Gastroesophageal sphincter (tissue), 4 donors: ENCODE results near the gene ABCA1. TPM values are rescaled to one million over a fixed set of nuclear protein-coding genes. Genes with fewer than 3 reads are reported as not detected.
"Not testable (repeated sequence)": the region's sequence is repeated elsewhere in the genome, so short reads cannot be mapped to it uniquely, and the experiment has no call there.

ENCODE experiments used
- ATAC-seq: fragments of 150-250 bp; one replicate; pipeline ENCODE4 v1.9.1; 2016; ENCODE audit warnings: mild to moderate bottlenecking, moderate library complexity
- H3K27ac ChIP-seq, 4 donors: fragments of 200-600 bp; sonication (generic) in 3 of 4; 1 replicate in 3 of 4; 2 replicates in 1 of 4; pipeline ENCODE4 v1.5.1; 2016 to 2019
- H3K27me3 ChIP-seq: fragments of 200-600 bp; sonication (generic); one replicate; pipeline ENCODE4 v1.5.1; 2019
- H3K36me3 ChIP-seq, 2 donors: fragments of 200-600 bp; sonication (generic); one replicate each; pipeline ENCODE4 v1.5.1; 2019; ENCODE audit warnings: control low read depth in 1 of 2
- H3K4me1 ChIP-seq, 3 donors: fragments of 200-600 bp; sonication (generic); 1 replicate in 2 of 3; 2 replicates in 1 of 3; pipeline ENCODE4 v1.5.1; 2016 to 2019; ENCODE audit warnings: control low read depth in 2 of 3
- H3K4me3 ChIP-seq, 2 donors: fragments of 200-600 bp; sonication (generic); one replicate each; pipeline ENCODE4 v1.5.1; 2019; ENCODE audit warnings: mild to moderate bottlenecking in 1 of 2, moderate library complexity in 1 of 2
- H3K9me3 ChIP-seq, 3 donors: fragments of 200-600 bp; sonication (generic); one replicate each; pipeline ENCODE4 v1.5.1; 2017 to 2019; ENCODE audit warnings: control low read depth in 2 of 3
- CTCF ChIP-seq, 4 experiments: fragments of 200-600 bp in 2 of 4; fragments of 450-650 bp in 2 of 4; sonication (generic) in 1 of 4; IDR thresholded peaks; one replicate each; pipeline ENCODE4 v1.5.1; 2017 to 2019; ENCODE audit warnings: antibody characterized with exemption in 4 of 4, mild to moderate bottlenecking in 2 of 4, moderate library complexity in 2 of 4
- EP300 ChIP-seq: sonication (generic); formaldehyde crosslinking; IDR thresholded peaks from one replicate; pipeline ENCODE4 v1.6.1; 2017; ENCODE audit warnings: antibody characterized with exemption, mild to moderate bottlenecking
- POLR2A ChIP-seq, 2 donors: fragments of 450-650 bp; IDR thresholded peaks; one replicate each; pipeline ENCODE4 v1.6.1; 2017; ENCODE audit warnings: antibody characterized with exemption in 2 of 2, mild to moderate bottlenecking in 2 of 2, moderate library complexity in 1 of 2
- POLR2AphosphoS5 ChIP-seq: sonication (generic); formaldehyde crosslinking; IDR thresholded peaks from one replicate; pipeline ENCODE4 v1.6.1; 2017; ENCODE audit warnings: antibody characterized with exemption
- WGBS, 2 donors: methylation state at CpG; one replicate each; pipeline ENCODE4 v1.1.5; 2018; ENCODE audit warnings: low coverage in 1 of 2; 5-methylcytosine and 5-hydroxymethylcytosine counted together
- total RNA-seq, 4 donors: library from RNA; depleted of rRNA; stranded (reverse); fragments of >200 nt; gene quantifications; one replicate each; pipeline ENCODE4 v1.1.0, GENCODE V29; 2016

Gene ABCA1
- total RNA-seq, 4 donors from 2014 or later: 46.2 to 91.5 (median 64.9) TPM

- Histone ChIP-seq H3K27me3 (no peaks in the 10 kb centered on the region), H3K4me3 (no peak overlapping the region), H3K27ac (no peak overlapping the region), H3K4me1 (peaks cover 0 to 69% (median 6%) of the 10 kb centered on the region in 3 donors), H3K9me3 (no peaks in the 10 kb centered on the region), H3K36me3 (peaks cover 5 to 91% of the 10 kb centered on the region in 2 donors)
- no peak for ATAC-seq
- no peak for TF ChIP-seq EP300
- 83% methylated on average over 4 of the region's 5 CpGs; no CpG with 5 or more reads in 1 of the 2 donors for WGBS, 2 donors
Measured at GRCh38 chr9:104856413-104856941, 71.5 kb downstream of the ABCA1 start.

- Histone ChIP-seq H3K4me3 (no peak overlapping the region), H3K9me3 (no peaks in the 10 kb centered on the region), H3K36me3 (peaks cover 5 to 85% of the 10 kb centered on the region in 2 donors), H3K4me1 (peaks cover 0 to 76% (median 6%) of the 10 kb centered on the region in 3 donors), H3K27ac (no peak overlapping the region), H3K27me3 (no peaks in the 10 kb centered on the region)
- TF ChIP-seq CTCF (IDR thresholded peaks at IDR 0.05) (no peak), EP300 (no peak), POLR2AphosphoS5 (no peak)
- ATAC-seq: no peak
- 58 to 69% methylated on average over 3 of the region's 3 CpGs for WGBS, 2 donors
Measured at GRCh38 chr9:104855807-104856206, 72.1 kb downstream of the ABCA1 start.

GRCh38 chr9:104855258-104855657 is 72.7 kb downstream of the ABCA1 start:
- not testable (repeated sequence) for H3K27ac ChIP-seq, H3K4me3 ChIP-seq, H3K27me3 ChIP-seq, ATAC-seq, H3K9me3 ChIP-seq
- 92 to 96% methylated on average over 4 to 7 of the region's 7 CpGs for WGBS, 2 donors
- Histone ChIP-seq H3K36me3 (peaks cover 5 to 80% of the 10 kb centered on the region in 2 donors), H3K4me1 (peaks cover 0 to 77% (median 6%) of the 10 kb centered on the region in 3 donors)

- Histone ChIP-seq H3K9me3 (no peaks in the 10 kb centered on the region), H3K27ac (no peak overlapping the region), H3K4me3 (no peak overlapping the region), H3K36me3 (peaks cover 5 to 78% of the 10 kb centered on the region in 2 donors), H3K4me1 (peaks cover 0 to 74% (median 6%) of the 10 kb centered on the region in 3 donors), H3K27me3 (no peaks in the 10 kb centered on the region)
- TF ChIP-seq POLR2AphosphoS5 (no peak), POLR2A (IDR thresholded peaks at IDR 0.05) (no peak), CTCF (IDR thresholded peaks at IDR 0.05) (no peak), EP300 (no peak)
- 91 to 100% methylated on average over 1 of the region's 1 CpG for WGBS, 2 donors
- no peak for ATAC-seq
Measured at GRCh38 chr9:104854613-104855012, 73.3 kb downstream of the ABCA1 start.

- H3K4me1 ChIP-seq: peaks cover 0 to 65% (median under 1%) of the 10 kb centered on the region in 3 donors
- TF ChIP-seq POLR2A (IDR thresholded peaks at IDR 0.05) (no peak), EP300 (no peak), CTCF (IDR thresholded peaks at IDR 0.05) (no peak), POLR2AphosphoS5 (no peak)
Measured at GRCh38 chr9:104853683-104854082, 74.3 kb downstream of the ABCA1 start.

GRCh38 chr9:104853159-104853558 is 74.8 kb downstream of the ABCA1 start:
- no peak overlapping the region for H3K27ac ChIP-seq
- no peak for ATAC-seq
- no peak for TF ChIP-seq EP300
- TF ChIP-seq CTCF (IDR thresholded peaks at IDR 0.05): no peak
- no peak for TF ChIP-seq POLR2A (IDR thresholded peaks at IDR 0.05)
- TF ChIP-seq POLR2AphosphoS5: no peak
- H3K36me3 ChIP-seq: peaks cover 5 to 71% of the 10 kb centered on the region in 2 donors
- H3K4me1 ChIP-seq: peaks cover 0 to 60% (median 0%) of the 10 kb centered on the region in 3 donors
- no peaks in the 10 kb centered on the region for H3K9me3 ChIP-seq
- H3K27me3 ChIP-seq: no peaks in the 10 kb centered on the region
- H3K4me3 ChIP-seq: no peak overlapping the region
- WGBS, 2 donors: 76 to 85% methylated on average over 2 to 4 of the region's 4 CpGs

More at GRCh38 chr9:104853683-104854082, 74.3 kb downstream of the ABCA1 start:
- Histone ChIP-seq H3K36me3 (peaks cover 5 to 71% of the 10 kb centered on the region in 2 donors), H3K27me3 (no peaks in the 10 kb centered on the region), H3K27ac (no peak overlapping the region), H3K4me3 (no peak overlapping the region), H3K9me3 (no peaks in the 10 kb centered on the region)
- no peak for ATAC-seq
